ENCODE measurements around the gene RYR1. TPM values are rescaled to one million over a fixed set of nuclear protein-coding genes. Genes with fewer than 3 reads are reported as not detected.

Gene RYR1
- total RNA-seq, 1 experiment from 2014 or later, result not detected

DNA sequence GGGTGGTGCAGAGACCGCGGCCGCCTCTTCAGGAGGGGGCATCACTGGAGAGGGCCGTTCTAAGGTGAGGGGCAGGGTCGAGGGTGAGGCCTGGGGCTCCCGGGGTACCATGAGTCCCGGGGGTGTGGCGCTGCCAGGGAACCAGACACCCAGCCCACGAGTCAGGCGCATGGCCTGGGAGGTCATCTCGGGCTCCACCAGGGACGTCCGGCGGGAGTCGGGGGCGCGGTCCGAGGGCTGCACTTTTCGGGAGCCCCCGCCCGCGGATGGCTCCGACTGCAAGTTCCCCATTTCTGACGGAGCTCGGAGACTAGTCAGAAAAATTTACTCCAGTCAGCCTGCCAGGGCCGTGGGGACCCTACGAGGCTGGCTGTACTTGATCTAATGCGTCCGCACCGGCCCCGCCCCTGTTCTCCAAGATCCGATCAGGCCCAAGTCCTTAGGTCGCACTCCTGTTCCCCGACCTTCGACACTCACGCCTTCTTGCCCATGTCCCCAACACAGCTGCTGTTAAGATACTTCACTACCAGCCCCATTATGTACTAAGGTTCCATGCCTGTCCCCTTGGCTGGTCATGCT, 46.4 kb upstream of the RYR1 start:
- no TSS peak for BruUV-seq (replicated peaks)
- POLR2A ChIA-PET (ENCODE audit: unreplicated experiment), result interaction anchor here (0.5 to 1.5 kb wide), 4 partner anchors 13 to 1049 kb away, joined by 3 to 17 read pairs (median 6); partner anchors contain the start of genes FAM98C, PSMD8 and RPS16
- TF ChIP-seq, protein P1, sequence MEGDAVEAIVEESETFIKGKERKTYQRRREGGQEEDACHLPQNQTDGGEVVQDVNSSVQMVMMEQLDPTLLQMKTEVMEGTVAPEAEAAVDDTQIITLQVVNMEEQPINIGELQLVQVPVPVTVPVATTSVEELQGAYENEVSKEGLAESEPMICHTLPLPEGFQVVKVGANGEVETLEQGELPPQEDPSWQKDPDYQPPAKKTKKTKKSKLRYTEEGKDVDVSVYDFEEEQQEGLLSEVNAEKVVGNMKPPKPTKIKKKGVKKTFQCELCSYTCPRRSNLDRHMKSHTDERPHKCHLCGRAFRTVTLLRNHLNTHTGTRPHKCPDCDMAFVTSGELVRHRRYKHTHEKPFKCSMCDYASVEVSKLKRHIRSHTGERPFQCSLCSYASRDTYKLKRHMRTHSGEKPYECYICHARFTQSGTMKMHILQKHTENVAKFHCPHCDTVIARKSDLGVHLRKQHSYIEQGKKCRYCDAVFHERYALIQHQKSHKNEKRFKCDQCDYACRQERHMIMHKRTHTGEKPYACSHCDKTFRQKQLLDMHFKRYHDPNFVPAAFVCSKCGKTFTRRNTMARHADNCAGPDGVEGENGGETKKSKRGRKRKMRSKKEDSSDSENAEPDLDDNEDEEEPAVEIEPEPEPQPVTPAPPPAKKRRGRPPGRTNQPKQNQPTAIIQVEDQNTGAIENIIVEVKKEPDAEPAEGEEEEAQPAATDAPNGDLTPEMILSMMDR (conservative IDR thresholded peaks at IDR 0.05; ENCODE audit: low read depth, low read length), result no peak
- no peak for TF ChIP-seq EZH2phosphoT487 (IDR thresholded peaks at IDR 0.05; ENCODE audit: borderline replicate concordance, low read length)
- no peak for TF ChIP-seq EZH2 (IDR thresholded peaks at IDR 0.05; ENCODE audit: low read length, unreplicated experiment)
- no peaks in the 10 kb centered on the region for H4K20me1 ChIP-seq (ENCODE audit: low read length)
- peaks cover 7% of the 10 kb centered on the region; the same call in 1 of the 2 replicates for H3K4me1 ChIP-seq (ENCODE audit: insufficient read depth, low read length)
- peak overlapping the region; percentile 85 for H3K4me3 ChIP-seq (ENCODE audit: low read length)
- H3K9me3 ChIP-seq (ENCODE audit: low read length), result no peaks in the 10 kb centered on the region
- CTCF ChIA-PET, result interaction anchor here (1.4 kb wide), 1 partner anchor 16 kb away, joined by 26 read pairs; the partner anchor contains the start of gene FAM98C
- no peaks in the 10 kb centered on the region for H3F3A ChIP-seq (ENCODE audit: low read length, unreplicated experiment)
- H3K27me3 ChIP-seq (ENCODE audit: low read length), result no peaks in the 10 kb centered on the region
- no peaks in the 10 kb centered on the region for H3K9me2 ChIP-seq (replicated peaks; ENCODE audit: low read length)
- H3K36me3 ChIP-seq (ENCODE audit: low read depth, low read length), result peaks cover 8% of the 10 kb centered on the region
- no peak overlapping the region for H3K27ac ChIP-seq (ENCODE audit: low read length)
- DNase-seq (no peak), ATAC-seq (no peak)
- no peaks in the 10 kb centered on the region for H3K79me2 ChIP-seq (ENCODE audit: low read length)
- peak overlapping the region; percentile 74; the same call in 1 of the 2 replicates for H2AFZ ChIP-seq (ENCODE audit: low read length)
- intact Hi-C loops (cut with micrococcal nuclease), result loop anchor here (5.0 kb wide), 1 partner anchor 50 kb away; the partner anchor contains the start of gene CATSPERG
- no peak overlapping the region for H3K9ac ChIP-seq (ENCODE audit: low read length)
- peak overlapping the region; percentile 97 for H3K4me2 ChIP-seq (ENCODE audit: low read length)

GRCh38 chr19:38387550-38388348, 45.7 kb upstream of the RYR1 start, which contains the start of gene GGN:
TSS of gene GGN (minus strand) at chr19:38388034. CDS start at chr19:38387261, 773 bp downstream.
- peak; percentile 87 for DNase-seq
- CTCF ChIA-PET, result interaction anchor here (0.7 to 1.5 kb wide), 3 partner anchors 14 to 52 kb away, joined by 7 to 26 read pairs (median 7); partner anchors contain the start of genes CATSPERG, FAM98C and PSMD8
- Histone ChIP-seq H3F3A (ENCODE audit: low read length, unreplicated experiment) (no peaks in the 10 kb centered on the region), H3K79me2 (ENCODE audit: low read length) (no peaks in the 10 kb centered on the region), H3K4me1 (ENCODE audit: insufficient read depth, low read length) (peaks cover 7% of the 10 kb centered on the region; the same call in 1 of the 2 replicates), H3K4me2 (ENCODE audit: low read length) (peak within 1 kb of the TSS; percentile 97), H2AFZ (ENCODE audit: low read length) (peak within 1 kb of the TSS; percentile 74), H3K9ac (ENCODE audit: low read length) (peak within 1 kb of the TSS; percentile 70), H4K20me1 (ENCODE audit: low read length) (no peaks in the 10 kb centered on the region), H3K27me3 (ENCODE audit: low read length) (no peaks in the 10 kb centered on the region), H3K27ac (ENCODE audit: low read length) (peak within 1 kb of the TSS; percentile 56), H3K4me3 (ENCODE audit: low read length) (peak within 1 kb of the TSS; percentile 85), H3K9me2 (replicated peaks; ENCODE audit: low read length) (no peaks in the 10 kb centered on the region), H3K36me3 (ENCODE audit: low read depth, low read length) (peaks cover 4% of the 10 kb centered on the region; the same call in 1 of the 2 replicates), H3K9me3 (ENCODE audit: low read length) (no peaks in the 10 kb centered on the region)
- POLR2A ChIA-PET (ENCODE audit: unreplicated experiment), result interaction anchor here (0.6 to 1.5 kb wide), 5 partner anchors 13 to 498 kb away, joined by 3 to 17 read pairs (median 6); partner anchors contain the start of genes FAM98C and PSMD8
- intact Hi-C loops (cut with micrococcal nuclease), result loop anchor here (1.0 to 5.0 kb wide), 2 partner anchors 12 to 50 kb away; partner anchors contain the start of gene CATSPERG
- ATAC-seq, result peak; percentile 70
- no TSS peak for BruUV-seq (replicated peaks)
- TF ChIP-seq, protein P1 (conservative IDR thresholded peaks at IDR 0.05; ENCODE audit: low read depth, low read length), result no peak
- TF ChIP-seq EZH2 (IDR thresholded peaks at IDR 0.05; ENCODE audit: low read length, unreplicated experiment), result no peak
- TF ChIP-seq EZH2phosphoT487 (IDR thresholded peaks at IDR 0.05; ENCODE audit: borderline replicate concordance, low read length), result no peak

All from PC-3 (cell line).